NCI-H2107 treated with DMSO at 0.1 percent for 48 hours (cell line): ENCODE results near the gene MYO10.

Source experiments
- DNase-seq: peaks from one replicate; lab custom pipeline; 2025; ENCODE audit not compliant: unreplicated experiment; lab: John Stamatoyannopoulos, UW

Gene MYO10

GRCh38 chr5:16826379-16827125 lies 109.5 kb downstream of the MYO10 start:
- no peak for DNase-seq

GRCh38 chr5:16819522-16820167 lies 116.4 kb downstream of the MYO10 start:
- no peak for DNase-seq

- no peak for DNase-seq
Measured at GRCh38 chr5:16815432-16815831, 120.7 kb downstream of the MYO10 start.

GRCh38 chr5:16812911-16813310 lies 123.2 kb downstream of the MYO10 start:
- DNase-seq, result no peak

- no peak for DNase-seq
Measured at GRCh38 chr5:16812448-16812847, 123.6 kb downstream of the MYO10 start.

GRCh38 chr5:16810208-16810854 lies 125.8 kb downstream of the MYO10 start:
- no peak for DNase-seq

GRCh38 chr5:16809395-16810207 lies 126.5 kb downstream of the MYO10 start:
- no peak for DNase-seq

- no peak for DNase-seq
Measured at GRCh38 chr5:16809010-16809394, 127.1 kb downstream of the MYO10 start.

- DNase-seq, result no peak
Measured at GRCh38 chr5:16808021-16808420, 128.1 kb downstream of the MYO10 start.

- no peak for DNase-seq
Measured at GRCh38 chr5:16807547-16807864, 128.6 kb downstream of the MYO10 start.

- DNase-seq, result no peak
Measured at GRCh38 chr5:16806711-16807546, 129.2 kb downstream of the MYO10 start.

GRCh38 chr5:16805486-16805885 lies 130.6 kb downstream of the MYO10 start:
- no peak for DNase-seq

- DNase-seq, result no peak
Measured at GRCh38 chr5:16803831-16804230, 132.3 kb downstream of the MYO10 start.

- DNase-seq, result no peak
Measured at GRCh38 chr5:16800477-16800876, 135.6 kb downstream of the MYO10 start.

GRCh38 chr5:16799796-16800195 lies 136.3 kb downstream of the MYO10 start:
- DNase-seq, result no peak

- DNase-seq, result no peak
Measured at GRCh38 chr5:16797951-16798350, 138.1 kb downstream of the MYO10 start.

GRCh38 chr5:16794269-16794913 lies 141.7 kb downstream of the MYO10 start:
- no peak for DNase-seq

GRCh38 chr5:16792598-16793275 lies 143.4 kb downstream of the MYO10 start:
- DNase-seq, result no peak

GRCh38 chr5:16791904-16792597 lies 144.0 kb downstream of the MYO10 start:
- no peak for DNase-seq
